Left renal pelvis (tissue), 4 donors: ENCODE measurements around the gene EWSR1. TPM values are rescaled to one million over a fixed set of nuclear protein-coding genes. Genes with fewer than 3 reads are reported as not detected.
"Not testable (repeated sequence)": the region's sequence is repeated elsewhere in the genome, so short reads cannot be mapped to it uniquely, and the experiment has no call there.

ENCODE experiments used
- DNase-seq, 4 donors: peaks; one replicate each; pipeline ENCODE4 v3.0.0-alpha.2; 2013; ENCODE audit warnings: low read depth in 4 of 4, low spot score in 3 of 4
- polyA plus RNA-seq, 4 donors: library from polyadenylated mRNA; unstranded; fragments of 120-200 nt; gene quantifications; one replicate each; pipeline ENCODE4 v1.2.1, GENCODE V29; 2013; ENCODE audit not compliant: insufficient read length in 4 of 4

The EWSR1 gene
- polyA plus RNA-seq, 4 donors, result 240 to 371 (median 332) TPM

DNA sequence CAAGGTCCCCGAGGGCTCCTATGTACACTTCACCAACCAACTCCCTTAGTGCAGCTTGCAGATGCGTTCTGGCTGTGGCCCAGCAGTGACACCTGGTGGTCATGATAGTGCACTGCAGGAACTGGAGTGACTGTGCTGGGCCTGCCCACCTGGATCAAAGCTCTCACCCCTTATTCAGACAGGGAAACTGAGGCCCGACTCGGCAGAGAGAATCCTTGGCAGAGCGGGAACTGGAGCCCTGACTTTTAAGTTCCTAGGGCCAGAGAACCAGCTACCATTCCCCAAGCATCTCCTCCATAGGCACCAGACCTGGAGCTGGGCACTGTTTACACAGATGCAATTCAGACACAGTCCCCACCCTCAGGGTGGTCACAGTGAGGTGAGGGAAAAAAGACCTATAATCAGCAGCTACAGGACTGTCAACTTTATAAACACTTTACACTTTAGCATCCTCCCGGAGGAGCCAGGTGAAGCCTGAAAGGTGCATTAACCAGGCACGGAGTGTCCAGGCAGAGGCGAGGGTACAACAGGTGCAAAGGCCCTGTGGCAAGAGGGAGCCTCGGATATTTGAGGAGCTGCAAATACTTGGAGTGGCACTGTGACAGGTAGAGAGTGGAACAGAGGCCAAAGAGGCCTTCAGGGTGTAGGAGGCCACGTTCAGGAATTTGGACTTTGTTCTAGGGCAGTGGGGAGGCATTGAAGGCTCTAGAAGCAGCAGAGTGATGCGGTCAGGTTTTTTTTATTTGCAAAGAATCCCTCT, 22.3 kb upstream of the EWSR1 start:
- DNase-seq, result peak in 2 of 4 donors; percentile 50

DNA sequence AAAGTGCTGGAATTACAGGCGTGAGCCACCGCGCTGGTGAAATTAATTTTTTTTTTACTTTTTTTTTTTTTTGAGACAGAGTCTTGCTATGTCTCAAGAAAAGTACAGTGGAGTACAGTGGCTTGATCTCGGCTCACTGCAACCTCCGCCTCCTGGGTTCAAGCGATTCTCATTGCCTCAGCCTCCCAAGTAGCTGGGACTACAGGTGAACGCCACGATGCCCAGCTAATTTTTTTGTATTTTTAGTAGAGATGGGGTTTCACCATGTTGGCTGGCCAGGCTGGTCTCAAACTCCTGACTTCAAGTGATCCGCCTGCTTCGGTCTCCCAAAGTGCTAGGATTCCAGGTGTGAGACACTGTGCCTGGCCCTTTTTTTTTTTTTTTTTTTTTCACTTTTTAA, 20.2 kb upstream of the EWSR1 start:
- not testable (repeated sequence) for DNase-seq

DNA sequence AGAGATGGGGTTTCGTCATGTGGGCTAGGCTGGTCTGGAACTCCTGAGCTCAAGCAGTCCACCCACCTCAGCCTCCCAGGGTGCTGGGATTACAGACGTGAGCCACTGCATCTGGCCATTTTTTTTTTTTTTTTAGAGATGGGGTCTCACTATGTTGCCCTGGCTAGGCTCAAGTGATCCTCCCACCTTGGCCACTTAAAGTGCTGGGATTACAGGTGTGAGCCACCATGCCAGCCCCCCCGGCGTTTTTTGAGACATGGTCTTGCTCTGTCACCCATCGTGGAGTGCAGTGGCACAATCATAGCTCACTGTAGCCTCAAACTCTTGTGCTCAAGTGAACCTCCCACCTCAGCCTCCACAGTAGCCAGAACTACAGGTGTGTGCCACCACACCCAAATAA, 16.8 kb upstream of the EWSR1 start:
- DNase-seq, result no peak

DNA sequence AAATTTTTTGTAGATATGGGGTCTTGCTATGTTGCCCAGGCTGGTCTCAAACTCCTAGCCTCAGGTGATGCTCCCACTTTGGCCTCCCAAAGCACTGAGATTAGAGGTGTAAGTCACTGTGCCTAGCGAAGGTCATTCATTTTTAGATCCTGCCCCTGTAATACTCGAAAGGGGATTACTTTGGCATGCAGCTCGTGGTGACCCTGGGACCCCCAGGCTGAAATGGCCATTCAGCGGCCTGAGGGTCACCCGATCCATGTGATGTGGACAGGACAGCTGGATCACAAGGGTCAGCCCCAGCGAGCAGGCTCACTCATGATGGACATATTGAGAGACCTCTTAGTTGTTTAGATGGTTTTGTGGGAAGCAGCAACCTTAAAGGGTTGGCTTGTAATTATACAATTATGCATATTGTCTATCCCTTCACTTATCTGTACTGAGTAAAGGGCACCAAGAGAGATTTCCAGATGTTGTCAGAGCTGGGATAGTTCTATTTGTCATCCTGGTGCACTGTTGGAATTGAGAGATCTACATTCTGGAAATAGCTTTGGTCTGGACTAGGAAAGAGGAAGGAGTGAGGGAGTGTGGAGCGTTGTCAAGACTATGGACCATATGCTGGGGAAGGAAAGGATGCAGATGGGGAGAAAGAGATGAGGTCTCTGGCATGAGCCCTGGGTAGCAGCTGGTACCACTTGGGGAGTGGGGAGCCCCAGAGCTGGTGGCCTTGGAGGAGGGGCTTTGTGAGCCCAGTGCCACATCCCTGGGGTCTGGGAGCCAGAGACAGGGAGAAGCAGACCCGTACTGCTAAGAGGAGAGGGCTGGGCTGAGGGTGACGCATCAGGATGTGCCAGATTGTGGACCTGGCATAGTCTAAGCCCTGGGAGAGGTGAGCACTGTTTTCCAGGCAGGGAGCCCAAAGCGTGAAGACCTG, 15.8 kb upstream of the EWSR1 start:
- no peak for DNase-seq

DNA sequence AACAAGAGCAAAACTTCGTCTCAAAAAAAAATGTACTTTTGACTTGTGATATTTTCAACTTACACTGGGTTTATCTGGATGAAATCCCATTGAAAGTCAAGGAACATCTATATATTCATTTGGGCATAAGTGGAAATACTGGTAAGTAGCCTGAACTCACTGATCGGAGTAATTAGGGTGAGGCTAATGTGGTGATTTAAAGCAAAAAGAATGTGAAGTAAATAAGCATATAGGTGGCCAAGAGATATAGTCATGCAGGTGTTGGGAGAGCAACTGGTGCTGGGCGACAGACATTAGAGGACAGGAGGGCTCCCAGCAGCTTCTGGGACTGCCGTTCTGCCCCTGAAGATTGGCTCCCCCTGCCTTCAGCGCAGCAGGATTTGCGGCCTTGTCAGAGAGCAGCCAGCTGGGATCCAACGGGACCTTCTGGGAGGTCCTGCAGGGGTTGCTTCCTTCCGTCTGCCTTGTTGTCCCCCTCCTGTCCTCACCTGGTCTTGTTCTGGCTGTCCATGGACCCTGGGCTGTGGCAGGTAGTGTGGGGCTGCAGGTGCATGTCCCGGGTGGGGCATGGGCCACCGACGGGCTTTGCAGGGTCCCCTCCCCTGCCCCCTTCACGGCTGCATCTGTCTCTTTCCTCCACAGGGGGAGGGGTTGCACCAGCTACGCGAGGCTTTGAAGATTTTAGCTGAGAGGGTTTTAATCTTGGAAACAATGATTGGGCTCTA, 14.3 kb upstream of the EWSR1 start:
- no peak for DNase-seq

DNA sequence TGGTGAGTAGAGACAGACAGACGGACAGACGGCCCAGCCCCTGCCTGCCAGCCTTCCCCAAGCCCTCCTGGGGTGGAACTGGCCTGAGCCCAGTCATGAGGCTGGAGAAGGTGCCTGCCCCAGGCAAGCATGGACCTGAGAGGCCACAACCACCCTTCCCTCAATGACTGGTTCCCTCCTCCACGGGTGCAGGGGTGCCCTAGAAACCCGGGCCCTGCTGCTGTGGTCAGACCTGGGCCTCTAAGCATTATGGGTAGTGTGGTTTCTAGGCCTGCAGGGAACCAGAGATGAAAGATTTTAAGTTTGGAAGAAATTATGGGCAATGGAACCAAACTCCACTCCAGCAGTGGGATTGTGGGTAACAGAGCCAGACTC, 13.8 kb upstream of the EWSR1 start:
- no peak for DNase-seq

DNA sequence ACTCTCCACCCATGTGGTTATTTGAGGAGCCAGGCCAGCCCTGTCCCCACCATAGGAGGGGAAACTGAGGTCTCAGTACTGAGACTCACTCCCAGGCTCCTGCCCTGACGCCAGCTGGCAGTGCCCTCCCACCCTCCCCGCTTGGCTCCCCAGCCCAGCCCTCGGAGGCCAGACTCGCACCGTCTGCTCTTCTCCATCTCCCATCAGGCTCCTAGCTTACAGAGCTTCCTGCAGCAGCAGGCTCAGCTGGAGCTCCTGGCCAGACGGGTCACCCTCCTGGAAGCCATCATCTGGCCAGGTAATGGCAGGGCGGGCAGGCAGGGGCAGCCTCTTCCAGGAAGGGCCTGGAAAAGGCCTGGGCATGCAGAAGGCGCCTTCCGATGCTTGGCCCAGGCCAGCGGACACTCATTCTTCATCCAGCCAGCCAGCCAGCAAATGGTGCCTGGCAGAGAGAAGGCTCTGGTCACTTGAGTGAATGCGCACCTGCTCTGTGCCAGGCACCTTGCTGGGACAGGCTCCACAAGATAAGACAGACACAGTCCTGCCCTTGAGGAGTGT, 12.9 kb upstream of the EWSR1 start:
- DNase-seq, result no peak

DNA sequence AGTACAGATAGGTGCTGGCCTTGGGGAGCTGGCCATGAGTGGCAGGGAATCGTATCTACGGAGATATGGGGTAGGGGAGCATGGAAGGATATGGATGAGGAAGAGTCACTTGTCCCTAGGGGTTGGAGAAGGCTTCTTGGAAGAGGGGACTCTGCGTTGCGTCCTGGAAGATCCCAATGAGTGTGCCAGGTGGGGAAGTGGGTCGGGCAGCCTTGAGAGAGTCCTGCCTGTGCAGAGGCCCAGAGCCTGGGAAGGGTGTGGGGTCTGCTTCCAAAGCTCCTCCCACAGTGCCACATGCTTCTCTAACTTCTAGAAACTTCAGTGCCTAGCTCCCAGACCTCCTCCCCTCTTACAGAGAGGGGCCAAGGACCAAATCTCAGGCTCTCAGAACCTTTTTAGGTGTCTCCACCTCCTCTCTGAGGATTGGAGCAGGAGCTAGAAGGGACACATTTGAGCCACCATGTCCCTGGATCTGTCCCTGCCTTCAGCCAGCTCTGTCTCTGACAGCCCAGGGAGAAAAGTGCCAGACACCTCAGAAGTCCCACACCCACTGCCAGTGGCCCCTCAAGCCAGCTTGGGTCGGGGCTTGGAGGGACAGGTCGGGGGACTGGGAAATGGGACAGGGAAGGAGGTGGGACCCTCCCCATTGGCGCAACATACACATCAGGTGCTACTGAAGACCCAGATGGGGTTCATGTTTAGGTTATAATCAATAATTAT, 11.3 kb upstream of the EWSR1 start:
- DNase-seq, result no peak

GRCh38 chr22:29257751-29258181, 10.3 kb upstream of the EWSR1 start:
- no peak for DNase-seq

- DNase-seq, result no peak
These were observed 9.4 kb upstream of the EWSR1 start for GRCh38 chr22:29258407-29259252.

DNA sequence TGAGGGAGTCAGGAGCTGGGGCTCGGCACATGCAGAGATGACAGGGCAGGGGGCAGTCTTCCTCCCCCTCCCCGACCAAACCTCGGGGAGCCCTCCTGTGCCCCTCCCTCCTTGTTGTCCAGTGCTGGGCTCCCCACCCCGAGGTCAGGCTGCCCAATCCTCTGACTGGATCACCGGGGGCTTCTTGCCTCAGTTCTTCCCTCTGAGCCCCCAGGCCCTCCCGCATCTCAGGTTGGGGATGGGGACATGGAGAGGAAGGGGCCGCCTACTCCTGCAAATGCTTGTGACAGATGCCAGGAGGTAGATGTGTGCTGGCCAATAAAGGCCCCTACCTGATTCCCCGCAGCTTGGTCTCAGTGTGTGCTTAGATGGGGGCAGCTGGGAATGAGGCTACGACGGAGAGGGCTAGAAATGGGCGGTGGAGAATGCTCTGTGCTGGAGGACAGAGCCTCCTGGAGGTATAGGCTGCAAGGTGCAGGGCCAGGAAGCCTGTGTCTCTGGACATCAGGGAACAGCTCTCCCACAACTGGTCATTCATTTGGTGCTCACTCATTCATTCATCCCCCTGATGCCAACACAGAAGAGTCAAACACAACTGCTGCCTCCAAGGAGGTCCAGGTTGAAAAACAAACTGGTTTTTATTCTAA, 8.7 kb upstream of the EWSR1 start:
- DNase-seq, result no peak

DNA sequence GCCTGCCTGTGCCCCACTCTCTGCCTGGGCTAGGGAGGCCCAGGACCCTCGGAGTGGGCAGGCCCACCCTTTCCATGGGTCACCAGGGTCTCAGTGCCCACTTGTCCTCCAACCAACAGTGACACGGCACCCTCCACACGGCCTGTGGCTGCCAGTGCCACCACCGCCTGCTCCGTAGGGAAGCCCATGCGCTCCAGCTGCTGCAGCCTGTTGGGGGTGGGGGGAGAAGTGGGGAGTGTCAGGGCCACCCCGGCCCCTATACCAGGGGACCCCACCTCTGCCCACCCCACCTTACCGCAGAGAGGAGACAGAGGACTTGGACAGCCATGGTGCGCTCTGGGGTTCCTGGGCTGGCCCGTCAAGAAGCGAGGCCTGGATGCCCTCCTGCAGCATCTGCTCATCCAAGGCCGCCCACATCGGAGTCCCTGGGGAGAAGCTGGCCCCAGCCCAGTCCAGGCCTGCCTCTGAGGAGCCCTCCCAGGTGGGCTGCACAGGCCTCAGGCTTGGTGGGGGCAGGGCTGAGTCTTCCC, 8.0 kb upstream of the EWSR1 start:
- no peak for DNase-seq

DNA sequence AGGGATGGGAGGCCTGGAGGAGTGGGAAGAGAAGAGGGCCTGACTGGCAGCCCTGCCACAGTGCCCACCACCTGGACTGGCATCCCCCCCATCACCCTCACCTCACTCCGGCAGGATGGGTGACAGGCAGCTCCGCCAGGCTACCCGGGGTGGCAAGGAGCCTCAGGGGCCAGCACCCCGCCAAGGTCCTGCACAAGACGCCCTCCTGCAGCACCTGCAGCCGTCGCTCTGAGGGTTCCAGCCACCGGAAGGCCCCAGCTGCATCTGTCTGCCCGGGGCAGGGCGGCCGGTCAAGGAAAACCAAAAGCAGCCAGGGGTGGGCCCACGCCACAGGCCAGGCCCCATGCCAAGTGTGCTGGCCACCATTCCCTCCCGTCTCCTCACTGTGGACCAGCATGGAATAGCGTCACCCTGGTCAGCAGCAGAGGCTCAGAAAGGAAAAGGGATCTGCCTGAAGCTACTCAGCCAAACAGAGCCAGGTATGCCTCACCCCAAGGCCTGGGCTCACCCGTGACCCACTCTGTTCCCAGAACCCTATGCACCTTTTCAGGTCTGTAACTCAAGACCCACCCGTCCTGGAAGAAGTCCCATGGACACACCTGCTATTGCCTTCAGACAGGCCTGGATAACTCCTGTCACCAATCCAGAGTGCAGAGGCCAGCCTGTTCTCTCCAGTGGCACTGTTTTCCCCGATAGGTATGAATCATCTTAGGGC, 7.3 kb upstream of the EWSR1 start:
- DNase-seq, result no peak

DNA sequence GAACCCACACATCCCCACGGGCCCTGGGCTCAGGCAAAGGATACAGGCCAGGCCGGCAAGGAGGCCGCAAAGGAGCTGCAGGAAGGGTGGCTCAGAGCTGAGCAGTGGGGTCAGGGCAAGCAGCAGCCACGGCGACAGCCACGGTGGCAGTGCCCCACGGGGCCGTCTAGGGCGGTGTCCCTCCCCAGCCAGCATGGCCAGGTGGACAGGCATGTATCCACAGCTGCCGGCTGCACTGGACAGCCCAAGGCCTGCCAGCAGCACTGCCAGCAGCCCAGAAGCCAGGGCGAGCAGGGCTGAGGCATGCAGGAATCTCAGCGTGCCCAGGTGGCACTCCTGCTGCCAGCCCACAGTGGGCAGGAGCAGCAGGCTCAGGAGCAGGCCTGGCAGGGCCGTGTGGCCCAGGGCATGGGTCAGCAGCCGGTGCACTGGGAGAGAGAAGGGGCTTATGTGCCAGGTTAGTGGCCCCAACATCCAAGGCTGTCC, 4.2 kb upstream of the EWSR1 start:
- DNase-seq, result no peak

GRCh38 chr22:29265305-29265704, 2.8 kb upstream of the EWSR1 start:
- no peak for DNase-seq

GRCh38 chr22:29265929-29266328, 2.1 kb upstream of the EWSR1 start:
- no peak for DNase-seq

DNA sequence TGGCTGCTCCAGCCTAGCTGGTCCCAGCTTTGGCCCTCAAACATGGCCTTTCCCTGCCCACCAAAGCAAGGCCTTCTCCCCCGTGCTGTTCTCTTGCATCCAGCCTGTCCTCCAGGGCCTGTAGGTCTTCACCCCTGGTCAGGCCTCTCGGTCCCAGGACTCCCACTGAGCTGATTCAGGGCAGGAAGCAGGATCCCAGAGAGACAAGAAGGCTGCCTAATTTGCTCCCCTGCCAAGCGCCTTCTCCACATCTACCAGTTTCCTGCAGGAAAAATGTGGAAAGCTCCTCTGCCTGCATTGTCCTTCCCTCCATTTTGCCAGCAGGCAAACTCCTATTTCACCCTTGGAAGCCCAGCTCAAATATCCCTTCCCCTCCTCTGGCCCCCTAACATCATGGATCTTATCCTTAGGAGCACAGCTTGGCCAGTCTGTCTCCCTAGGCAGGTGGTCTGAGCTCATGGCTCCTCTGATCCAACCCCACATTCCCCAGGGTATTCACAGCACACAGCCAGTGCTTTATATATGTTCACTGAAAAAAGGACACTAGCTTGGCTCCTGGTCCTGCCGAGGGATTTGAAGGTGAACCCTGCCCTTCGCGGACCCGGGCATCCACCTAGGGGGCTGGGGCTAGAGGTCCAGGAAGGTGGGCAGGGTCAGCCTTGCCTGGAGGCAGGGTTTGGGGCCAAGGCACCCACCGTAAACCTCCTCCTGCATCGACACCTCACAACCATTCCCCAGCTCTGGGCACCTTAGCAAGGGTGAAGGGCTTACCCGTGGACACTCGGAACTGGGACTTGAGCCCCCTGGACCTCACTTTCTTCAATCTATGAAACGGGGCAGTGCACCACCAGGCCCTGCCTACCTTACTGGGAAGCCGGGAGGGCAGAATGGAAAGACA, 1.3 kb upstream of the EWSR1 start:
- no peak for DNase-seq
